Prostate gland (tissue), 2 donors: ENCODE measurements around the gene UNC5B. TPM values are rescaled to one million over a fixed set of nuclear protein-coding genes. Genes with fewer than 3 reads are reported as not detected.

Source experiments
- DNase-seq: peaks from one replicate; pipeline ENCODE4 v3.0.0-alpha.2; 2019; ENCODE audit warnings: low spot score
- H3K27ac ChIP-seq, 2 donors: fragments of 200-600 bp; sonication (generic); 2 replicates each; pipeline ENCODE4 v1.5.1; 2017 to 2019
- H3K27me3 ChIP-seq: fragments of 200-600 bp; sonication (generic); replicated peaks from 2 replicates; pipeline ENCODE4 v1.5.1; 2019; ENCODE audit not compliant: insufficient read depth
- H3K36me3 ChIP-seq, 2 donors: fragments of 200-600 bp; sonication (generic); 1 replicate in 1 of 2; 2 replicates in 1 of 2; pipeline versions ENCODE4 v1.5.1 to v1.8.1; 2017 to 2019
- H3K4me1 ChIP-seq: fragments of 200-600 bp; sonication (generic); replicated peaks from 2 replicates; pipeline ENCODE4 v1.5.1; 2019
- H3K4me3 ChIP-seq, 2 donors: fragments of 200-600 bp; sonication (generic); 2 replicates each; pipeline ENCODE4 v1.5.1; 2017 to 2019
- H3K9me3 ChIP-seq: fragments of 200-600 bp; sonication (generic); 2 replicates; pipeline ENCODE4 v1.5.1; 2017
- POLR2A ChIP-seq: fragments of 450-650 bp; IDR thresholded peaks from one replicate; pipeline ENCODE4 v1.6.1; 2016; ENCODE audit warnings: antibody characterized with exemption, mild to moderate bottlenecking
- POLR2AphosphoS5 ChIP-seq: sonication (generic); formaldehyde crosslinking; IDR thresholded peaks from one replicate; pipeline ENCODE4 v1.6.1; 2017; ENCODE audit warnings: antibody characterized with exemption
- WGBS: methylation state at CpG from one replicate; pipeline ENCODE4 v1.1.5; 2018; 5-methylcytosine and 5-hydroxymethylcytosine counted together
- intact Hi-C: fragments of 100-400 bp; cut with DNase I; formaldehyde crosslinking; loops from one replicate; pipeline ENCODE4 v1.14.2; 2022
- total RNA-seq, 2 donors: library from RNA; depleted of rRNA; stranded (reverse); fragments of >200 nt; gene quantifications; one replicate each; pipeline ENCODE4 v1.1.0, GENCODE V29; 2016
- TF ChIP-seq, protein P1 (sequence below), 4 experiments: fragments of 200-600 bp in 2 of 4; fragments of 450-650 bp in 2 of 4; sonication (generic) in 2 of 4; IDR thresholded peaks; 1 replicate in 3 of 4; 2 replicates in 1 of 4; pipeline ENCODE4 v1.5.1; 2016 to 2019; ENCODE audit warnings: antibody characterized with exemption in 4 of 4, mild to moderate bottlenecking in 2 of 4, moderate library complexity in 2 of 4

Gene UNC5B
- total RNA-seq, 2 donors from 2014 or later: 12.8 to 58.4 TPM

DNA sequence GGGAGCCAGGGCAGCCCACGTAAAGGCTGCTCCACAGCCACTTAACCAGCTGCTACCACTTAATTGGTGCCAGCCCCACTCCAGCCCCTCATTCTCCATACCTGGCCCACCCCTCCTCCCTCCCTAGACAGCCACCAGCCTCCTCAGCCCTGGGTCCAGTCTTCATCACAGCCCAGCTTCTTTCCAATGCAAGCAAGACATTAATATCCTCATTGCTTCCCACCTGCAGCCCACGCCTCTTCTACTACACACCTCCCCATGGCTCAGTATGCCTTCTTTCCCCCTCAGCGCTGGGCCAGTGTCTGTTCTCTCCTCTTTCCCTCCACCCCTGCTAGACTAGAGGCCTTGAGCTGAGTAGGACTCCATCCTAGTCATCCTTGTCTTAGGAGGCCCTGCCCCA lies 33.5 kb upstream of the UNC5B start:
- intact Hi-C loops: no loop called here
- Histone ChIP-seq H3K27me3 (no peaks in the 10 kb centered on the region), H3K4me1 (no peaks in the 10 kb centered on the region), H3K36me3 (no peaks in the 10 kb centered on the region), H3K9me3 (no peaks in the 10 kb centered on the region), H3K4me3 (no peak overlapping the region), H3K27ac (no peak overlapping the region)
- DNase-seq: no peak
- TF ChIP-seq POLR2AphosphoS5: no peak
- TF ChIP-seq, protein P1, sequence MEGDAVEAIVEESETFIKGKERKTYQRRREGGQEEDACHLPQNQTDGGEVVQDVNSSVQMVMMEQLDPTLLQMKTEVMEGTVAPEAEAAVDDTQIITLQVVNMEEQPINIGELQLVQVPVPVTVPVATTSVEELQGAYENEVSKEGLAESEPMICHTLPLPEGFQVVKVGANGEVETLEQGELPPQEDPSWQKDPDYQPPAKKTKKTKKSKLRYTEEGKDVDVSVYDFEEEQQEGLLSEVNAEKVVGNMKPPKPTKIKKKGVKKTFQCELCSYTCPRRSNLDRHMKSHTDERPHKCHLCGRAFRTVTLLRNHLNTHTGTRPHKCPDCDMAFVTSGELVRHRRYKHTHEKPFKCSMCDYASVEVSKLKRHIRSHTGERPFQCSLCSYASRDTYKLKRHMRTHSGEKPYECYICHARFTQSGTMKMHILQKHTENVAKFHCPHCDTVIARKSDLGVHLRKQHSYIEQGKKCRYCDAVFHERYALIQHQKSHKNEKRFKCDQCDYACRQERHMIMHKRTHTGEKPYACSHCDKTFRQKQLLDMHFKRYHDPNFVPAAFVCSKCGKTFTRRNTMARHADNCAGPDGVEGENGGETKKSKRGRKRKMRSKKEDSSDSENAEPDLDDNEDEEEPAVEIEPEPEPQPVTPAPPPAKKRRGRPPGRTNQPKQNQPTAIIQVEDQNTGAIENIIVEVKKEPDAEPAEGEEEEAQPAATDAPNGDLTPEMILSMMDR (IDR thresholded peaks at IDR 0.05): no peak
- no peak for TF ChIP-seq POLR2A
- 98% methylated on average over 3 of the region's 3 CpGs for WGBS

DNA sequence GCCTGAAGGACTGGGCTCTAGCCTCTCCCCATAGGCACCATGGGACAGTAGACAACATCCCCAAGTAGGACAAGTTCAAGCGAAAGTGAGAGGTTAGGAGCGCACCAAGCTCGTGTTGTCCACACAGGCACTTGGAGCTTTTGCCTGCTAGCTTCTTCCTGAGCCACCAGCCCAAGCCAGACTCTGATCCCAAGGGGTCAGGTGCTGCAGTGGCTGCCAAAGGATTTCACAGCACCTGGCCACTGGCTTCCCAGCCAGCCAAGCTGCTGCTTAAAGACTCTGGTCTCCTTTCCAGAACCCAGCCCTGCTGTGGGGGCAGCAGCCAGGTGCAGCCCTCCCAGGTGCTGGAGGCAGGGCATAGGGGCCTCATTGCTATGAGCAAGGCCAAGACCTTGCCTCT lies 33.0 kb upstream of the UNC5B start:
- TF ChIP-seq, protein P1 (IDR thresholded peaks at IDR 0.05): no peak
- no peak for TF ChIP-seq POLR2AphosphoS5
- intact Hi-C loops: no loop called here
- H3K27me3 ChIP-seq: no peaks in the 10 kb centered on the region
- H3K36me3 ChIP-seq: no peaks in the 10 kb centered on the region
- no peak overlapping the region for H3K4me3 ChIP-seq
- 100% methylated on average over 3 of the region's 3 CpGs for WGBS
- DNase-seq: no peak
- no peaks in the 10 kb centered on the region for H3K4me1 ChIP-seq
- H3K27ac ChIP-seq: no peak overlapping the region
- H3K9me3 ChIP-seq: no peaks in the 10 kb centered on the region

DNA sequence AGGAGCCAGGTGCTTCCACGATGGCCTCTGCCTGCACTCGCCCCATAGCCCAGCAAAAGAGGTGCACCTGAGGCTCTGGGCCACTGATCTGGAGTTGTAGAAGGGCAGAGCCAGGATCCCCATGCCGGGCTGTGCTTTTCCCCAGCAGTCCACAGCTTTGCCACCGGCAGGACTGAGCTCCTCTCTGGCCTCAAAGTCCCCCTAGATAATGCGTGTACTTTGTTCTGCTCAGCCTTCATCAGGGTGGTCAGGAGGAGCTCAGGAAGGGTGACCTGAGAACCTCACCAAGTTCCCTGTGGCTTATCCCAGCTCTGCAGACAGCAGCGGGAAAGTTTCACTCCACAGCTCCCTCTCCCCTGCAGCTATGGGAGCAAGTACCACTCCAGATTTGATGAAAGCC lies 27.9 kb upstream of the UNC5B start:
- no peak for DNase-seq
- WGBS: 89% methylated on average over 6 of the region's 6 CpGs
- Histone ChIP-seq H3K4me3 (no peak overlapping the region), H3K27me3 (no peaks in the 10 kb centered on the region), H3K36me3 (no peaks in the 10 kb centered on the region), H3K9me3 (no peaks in the 10 kb centered on the region), H3K27ac (no peak overlapping the region), H3K4me1 (no peaks in the 10 kb centered on the region)
- intact Hi-C loops: no loop called here
- TF ChIP-seq POLR2AphosphoS5 (no peak), POLR2A (no peak)
- TF ChIP-seq, protein P1 (IDR thresholded peaks at IDR 0.05): no peak

DNA sequence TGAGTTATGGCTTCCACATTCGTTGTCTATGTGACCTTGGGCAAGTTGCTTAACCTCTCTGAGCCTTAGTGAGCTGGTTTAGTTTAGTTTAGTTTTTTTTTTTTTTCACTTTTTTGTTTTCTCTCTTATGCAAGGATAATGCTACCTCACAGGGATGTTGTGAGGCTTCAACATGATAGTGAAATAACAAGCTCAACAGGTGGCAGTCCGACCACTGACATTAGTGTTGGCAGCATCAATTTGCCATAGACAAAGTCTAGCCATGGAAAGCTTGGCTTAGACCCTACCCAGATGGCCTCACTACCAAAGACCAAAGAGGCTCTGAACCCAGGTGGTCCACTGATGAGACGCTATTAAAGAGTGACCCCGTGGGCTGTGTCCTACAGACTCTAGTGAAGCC lies 27.2 kb upstream of the UNC5B start:
- whole genome bisulfite sequencing: 93% methylated on average over 4 of the region's 4 CpGs
- TF ChIP-seq POLR2A (no peak), POLR2AphosphoS5 (no peak)
- TF ChIP-seq, protein P1 (IDR thresholded peaks at IDR 0.05): no peak
- Histone ChIP-seq H3K36me3 (no peaks in the 10 kb centered on the region), H3K27me3 (no peaks in the 10 kb centered on the region), H3K4me3 (no peak overlapping the region), H3K9me3 (no peaks in the 10 kb centered on the region), H3K4me1 (no peaks in the 10 kb centered on the region), H3K27ac (no peak overlapping the region)
- no peak for DNase-seq
- intact Hi-C loops: no loop called here

DNA sequence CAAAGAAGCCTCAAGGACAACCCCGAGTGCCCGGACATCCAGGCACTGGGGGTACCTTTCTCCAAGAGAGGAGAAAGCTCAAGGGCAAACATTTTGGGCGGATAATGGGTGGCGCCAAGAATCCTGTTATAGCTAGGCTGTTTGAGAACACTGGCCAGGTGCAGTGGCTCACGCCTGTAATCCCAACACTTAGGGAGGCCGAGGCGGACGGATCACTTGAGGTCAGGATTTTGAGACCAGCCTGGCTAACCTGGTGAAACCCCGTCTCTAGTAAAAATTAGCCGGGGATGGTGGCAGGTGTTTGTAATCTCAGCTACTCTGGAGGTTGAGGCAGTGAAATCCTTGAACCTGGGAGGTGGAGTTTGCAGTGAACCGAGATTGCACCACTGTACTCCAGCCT lies 25.2 kb upstream of the UNC5B start:
- no peaks in the 10 kb centered on the region for H3K9me3 ChIP-seq
- no peaks in the 10 kb centered on the region for H3K4me1 ChIP-seq
- no peak overlapping the region for H3K27ac ChIP-seq
- H3K27me3 ChIP-seq: no peaks in the 10 kb centered on the region
- 79% methylated on average over 11 of the region's 11 CpGs for WGBS
- no peaks in the 10 kb centered on the region for H3K36me3 ChIP-seq
- no peak for DNase-seq
- H3K4me3 ChIP-seq: no peak overlapping the region
- TF ChIP-seq, protein P1 (IDR thresholded peaks at IDR 0.05): no peak
- no peak for TF ChIP-seq POLR2A
- no peak for TF ChIP-seq POLR2AphosphoS5
- intact Hi-C loops: no loop called here
